Neuron (in vitro differentiated cells): ENCODE data around the gene KLF5.

Experiments used
- H2AFZ ChIP-seq: one replicate; pipeline ENCODE4 v1.6.1; 2013; ENCODE audit warnings: low read depth, mild to moderate bottlenecking, inconsistent platforms, low read length, moderate library complexity
- H3K27me3 ChIP-seq: one replicate; pipeline ENCODE4 v1.6.1; 2013; ENCODE audit warnings: low read length; ENCODE audit not compliant: insufficient read depth
- H3K36me3 ChIP-seq: one replicate; pipeline ENCODE4 v1.6.1; 2013; ENCODE audit warnings: low read length; ENCODE audit not compliant: insufficient read depth
- H3K4me1 ChIP-seq: one replicate; pipeline ENCODE4 v1.6.1; 2013; ENCODE audit warnings: low read length; ENCODE audit not compliant: insufficient read depth
- H3K4me3 ChIP-seq: 2 replicates; pipeline ENCODE4 v1.5.1; 2013; ENCODE audit warnings: mild to moderate bottlenecking, low read length, moderate library complexity
- H3K9me3 ChIP-seq: one replicate; pipeline ENCODE4 v1.6.1; 2013; ENCODE audit warnings: low read length

KLF5 gene

DNA sequence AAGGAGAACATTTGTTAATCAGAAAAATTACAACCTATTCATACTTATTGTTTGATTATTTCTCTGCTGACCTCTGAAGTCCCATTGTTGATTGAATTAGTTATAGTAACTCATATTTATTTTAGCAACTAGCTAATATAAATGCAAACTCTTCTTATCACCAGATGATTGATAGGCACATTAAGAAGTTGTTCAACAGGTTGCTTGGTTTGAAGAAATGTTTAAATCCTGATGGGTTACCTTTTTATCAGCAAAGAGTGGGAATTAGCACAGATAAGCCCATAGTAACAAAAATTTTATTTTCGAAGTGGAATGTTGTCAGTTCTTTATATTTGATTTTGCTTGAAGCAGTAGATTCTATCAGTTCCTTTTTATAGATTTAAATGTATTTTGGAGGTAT lies 44.4 kb downstream of the KLF5 start:
- no peak overlapping the region for H3K4me3 ChIP-seq
- H2AFZ ChIP-seq = no peak overlapping the region
- no peaks in the 10 kb centered on the region for H3K27me3 ChIP-seq

DNA sequence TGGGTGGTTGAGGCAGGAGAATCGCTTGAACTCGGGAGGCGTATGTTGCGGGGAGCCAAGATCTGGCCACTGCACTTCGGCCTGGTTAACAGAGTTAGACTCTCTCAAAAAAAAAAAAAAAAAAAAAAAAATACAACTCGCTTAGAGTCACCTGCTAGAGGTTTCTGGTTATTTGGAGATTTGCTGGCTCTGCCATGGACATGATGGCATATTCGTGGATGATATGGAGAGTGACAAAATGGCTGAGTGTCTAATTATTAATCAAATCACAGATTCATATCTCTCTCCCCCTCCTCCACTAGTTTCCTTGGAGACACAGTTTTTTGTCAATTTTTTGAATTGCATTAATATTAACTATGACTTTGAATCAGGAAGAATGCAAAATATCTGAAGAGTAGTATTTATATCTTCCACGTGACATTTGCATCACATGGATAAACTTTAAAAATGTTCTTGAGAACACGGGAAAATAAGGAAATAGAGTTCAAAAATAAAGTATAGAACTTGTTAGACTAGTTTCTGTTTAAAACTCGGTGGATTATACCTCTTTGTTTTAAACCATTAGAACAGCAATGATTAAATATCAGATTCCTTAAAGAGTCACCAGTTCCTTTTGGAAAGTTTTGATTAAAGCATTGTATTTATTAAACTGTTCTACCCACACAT lies 47.8 kb downstream of the KLF5 start:
- Histone ChIP-seq H3K9me3 (no peaks in the 10 kb centered on the region), H3K27me3 (no peaks in the 10 kb centered on the region), H3K36me3 (no peaks in the 10 kb centered on the region), H2AFZ (no peak overlapping the region), H3K4me3 (no peak overlapping the region), H3K4me1 (no peaks in the 10 kb centered on the region)

More for the DNA sequence above, 44.4 kb downstream of the KLF5 start:
- Histone ChIP-seq H3K4me1 (no peaks in the 10 kb centered on the region), H3K9me3 (no peaks in the 10 kb centered on the region), H3K36me3 (no peaks in the 10 kb centered on the region)

DNA sequence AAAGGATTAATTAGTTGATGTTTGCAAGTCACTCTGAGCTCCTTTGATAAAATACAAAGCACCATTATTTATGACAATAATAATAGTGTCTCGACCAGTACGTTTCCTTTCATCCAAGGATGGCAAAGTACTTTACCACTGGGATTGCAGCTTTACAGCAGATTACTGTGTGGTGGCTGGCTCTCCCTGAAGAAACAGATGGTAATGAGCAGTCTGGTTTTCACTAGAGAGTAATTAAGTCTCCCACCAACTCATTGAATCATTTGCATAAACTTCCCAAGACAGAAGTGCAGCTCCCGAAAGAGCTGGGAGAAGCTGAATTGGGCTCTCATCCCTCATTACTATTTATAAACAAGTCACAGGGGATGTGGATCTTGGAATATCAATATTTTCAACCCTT lies 48.7 kb downstream of the KLF5 start:
- Histone ChIP-seq H3K4me1 (no peaks in the 10 kb centered on the region), H3K9me3 (no peaks in the 10 kb centered on the region), H3K36me3 (no peaks in the 10 kb centered on the region), H3K27me3 (no peaks in the 10 kb centered on the region), H2AFZ (no peak overlapping the region), H3K4me3 (no peak overlapping the region)

DNA sequence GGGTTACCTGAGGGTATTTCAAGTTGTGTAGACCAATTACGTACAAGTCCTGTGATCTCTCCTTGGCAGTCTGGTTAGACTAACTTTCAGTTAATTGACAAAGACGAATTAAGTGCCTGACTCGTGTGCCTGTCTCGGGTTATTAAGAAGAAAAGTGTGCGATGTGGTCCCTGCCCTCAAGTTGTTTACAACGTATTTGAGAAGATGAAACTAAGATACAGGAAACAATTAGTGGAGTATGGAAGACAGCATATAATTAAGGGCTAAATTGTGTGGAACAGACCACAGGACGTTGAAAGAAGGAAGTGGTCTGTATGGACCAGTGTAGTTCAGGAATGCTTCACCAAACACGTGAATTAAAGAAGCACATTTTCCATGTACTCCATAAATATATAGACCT lies 49.2 kb downstream of the KLF5 start:
- H3K4me3 ChIP-seq = no peak overlapping the region
- no peaks in the 10 kb centered on the region for H3K36me3 ChIP-seq
- H3K9me3 ChIP-seq = no peaks in the 10 kb centered on the region
- H3K4me1 ChIP-seq = no peaks in the 10 kb centered on the region
- no peak overlapping the region for H2AFZ ChIP-seq
- no peaks in the 10 kb centered on the region for H3K27me3 ChIP-seq

DNA sequence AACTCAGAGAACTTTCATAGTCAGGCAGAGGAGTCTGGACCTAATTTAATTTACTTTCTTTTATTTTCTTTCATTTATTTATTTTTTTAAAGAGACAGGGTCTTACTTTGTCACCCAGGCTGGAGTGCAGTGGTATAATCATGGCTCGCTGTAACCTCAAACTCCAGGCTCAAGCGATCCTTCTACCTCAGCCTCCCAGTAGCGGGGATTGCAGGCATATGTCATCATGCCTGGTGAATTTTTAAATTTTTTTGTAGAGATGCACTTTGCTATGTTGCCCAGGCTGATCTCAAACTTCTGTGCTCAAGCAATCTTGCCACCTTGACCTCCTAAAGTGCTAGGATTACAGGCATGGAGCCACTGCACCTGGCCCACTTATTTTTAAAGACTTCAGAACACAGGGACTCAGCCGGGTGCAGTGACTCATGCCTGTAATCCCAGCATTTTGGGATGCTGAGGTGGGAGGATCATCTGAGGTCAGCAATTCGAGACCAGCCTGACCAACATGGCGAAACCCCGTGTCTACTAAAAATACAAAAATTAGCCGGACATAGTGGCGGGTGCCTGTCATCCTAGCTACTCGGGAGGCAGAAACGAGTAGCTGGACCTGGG lies 50.6 kb downstream of the KLF5 start:
- Histone ChIP-seq H3K4me3 (no peak overlapping the region), H3K36me3 (no peaks in the 10 kb centered on the region), H3K27me3 (no peaks in the 10 kb centered on the region), H3K4me1 (no peaks in the 10 kb centered on the region), H2AFZ (no peak overlapping the region), H3K9me3 (no peaks in the 10 kb centered on the region)

DNA sequence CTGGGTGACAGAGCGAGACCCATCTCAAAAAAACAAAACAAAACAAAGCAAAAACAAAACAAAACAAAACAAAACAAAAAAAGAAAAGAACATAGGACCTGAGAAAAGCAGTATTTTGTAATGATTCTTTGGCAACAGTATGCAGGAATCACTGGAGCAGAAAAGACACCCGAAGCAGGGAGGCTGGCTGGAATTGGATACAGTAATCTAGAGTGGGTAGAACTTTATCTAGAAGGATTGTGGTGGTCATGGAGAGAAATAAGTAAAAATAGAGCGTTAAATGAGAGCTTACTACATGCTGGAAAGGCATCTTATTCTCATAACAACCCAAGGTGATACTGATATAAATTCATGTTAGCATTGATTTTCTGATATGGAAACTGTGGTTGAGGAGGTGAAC lies 51.2 kb downstream of the KLF5 start:
- Histone ChIP-seq H3K27me3 (no peaks in the 10 kb centered on the region), H3K4me1 (no peaks in the 10 kb centered on the region), H3K4me3 (no peak overlapping the region), H2AFZ (no peak overlapping the region), H3K36me3 (no peaks in the 10 kb centered on the region), H3K9me3 (no peaks in the 10 kb centered on the region)

DNA sequence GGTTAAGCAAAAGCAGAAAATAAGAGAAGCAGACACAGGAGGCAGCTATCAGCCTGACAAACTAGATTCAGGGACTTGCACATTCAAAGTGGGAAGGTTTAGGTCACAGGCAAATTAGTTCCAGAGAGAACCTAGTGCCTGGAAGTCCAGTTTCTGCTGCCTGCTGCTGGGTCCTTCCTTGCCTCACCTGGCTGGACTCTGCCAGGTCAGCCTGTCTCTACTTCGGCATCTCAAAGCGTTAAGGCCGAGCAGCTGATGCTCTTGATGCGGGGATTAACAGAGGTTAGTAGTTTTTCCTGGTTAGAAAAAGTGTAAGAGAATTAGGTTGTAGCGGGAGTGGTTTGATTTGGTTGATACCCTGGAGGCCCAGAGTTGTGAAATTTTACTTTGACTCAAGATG lies 52.0 kb downstream of the KLF5 start:
- H3K36me3 ChIP-seq = no peaks in the 10 kb centered on the region

DNA sequence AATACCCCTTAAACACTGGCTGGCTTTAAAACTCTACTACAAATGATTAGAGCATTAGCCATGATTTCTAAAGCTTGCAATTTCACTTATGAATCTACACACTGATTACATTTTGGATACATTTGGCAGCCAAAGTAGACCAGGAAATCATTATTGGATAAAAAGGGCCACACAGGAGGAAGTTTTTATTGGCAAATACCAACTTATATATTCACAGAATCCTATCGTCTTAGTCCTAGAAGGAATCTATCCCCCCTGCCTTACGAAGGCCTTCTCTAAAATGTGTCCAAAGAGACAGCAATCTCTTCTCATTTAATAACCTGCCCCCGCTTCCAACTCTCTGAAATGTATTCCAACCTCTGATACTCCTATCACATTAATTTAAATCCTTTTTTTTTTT lies 52.5 kb downstream of the KLF5 start:
- H3K9me3 ChIP-seq = no peaks in the 10 kb centered on the region
- H2AFZ ChIP-seq = no peak overlapping the region
- no peaks in the 10 kb centered on the region for H3K36me3 ChIP-seq
- H3K4me1 ChIP-seq = no peaks in the 10 kb centered on the region
- no peak overlapping the region for H3K4me3 ChIP-seq
- no peaks in the 10 kb centered on the region for H3K27me3 ChIP-seq

More for the DNA sequence above, 52.0 kb downstream of the KLF5 start:
- Histone ChIP-seq H3K27me3 (no peaks in the 10 kb centered on the region), H3K4me1 (no peaks in the 10 kb centered on the region), H3K4me3 (no peak overlapping the region), H3K9me3 (no peaks in the 10 kb centered on the region), H2AFZ (no peak overlapping the region)

DNA sequence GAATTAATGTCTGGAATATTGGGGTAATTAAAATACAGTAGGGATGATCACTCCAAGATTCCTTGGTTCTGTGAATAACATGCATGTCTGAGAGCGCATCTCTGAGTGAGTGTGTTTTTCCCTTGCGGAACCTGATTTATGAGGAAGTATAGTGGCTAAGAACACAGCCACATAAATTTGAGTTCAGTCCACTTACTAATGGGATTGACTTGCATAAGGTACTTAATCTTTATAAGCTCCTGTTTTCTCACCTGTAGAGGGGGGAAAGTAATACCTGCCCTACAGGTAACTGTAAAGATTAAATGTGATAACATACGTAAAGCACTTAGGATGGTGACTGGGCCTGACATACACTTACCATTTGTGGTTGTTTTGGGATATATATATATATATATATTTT lies 60.8 kb downstream of the KLF5 start:
- no peaks in the 10 kb centered on the region for H3K36me3 ChIP-seq
- H3K4me3 ChIP-seq = no peak overlapping the region
- no peaks in the 10 kb centered on the region for H3K4me1 ChIP-seq
- no peaks in the 10 kb centered on the region for H3K27me3 ChIP-seq
- no peak overlapping the region for H2AFZ ChIP-seq
- no peaks in the 10 kb centered on the region for H3K9me3 ChIP-seq
